ENCODE measurements around the gene ABCA6.
"Not testable (repeated sequence)": the region's sequence is repeated elsewhere in the genome, so short reads cannot be mapped to it uniquely, and the experiment has no call there.

ABCA6 gene

DNA sequence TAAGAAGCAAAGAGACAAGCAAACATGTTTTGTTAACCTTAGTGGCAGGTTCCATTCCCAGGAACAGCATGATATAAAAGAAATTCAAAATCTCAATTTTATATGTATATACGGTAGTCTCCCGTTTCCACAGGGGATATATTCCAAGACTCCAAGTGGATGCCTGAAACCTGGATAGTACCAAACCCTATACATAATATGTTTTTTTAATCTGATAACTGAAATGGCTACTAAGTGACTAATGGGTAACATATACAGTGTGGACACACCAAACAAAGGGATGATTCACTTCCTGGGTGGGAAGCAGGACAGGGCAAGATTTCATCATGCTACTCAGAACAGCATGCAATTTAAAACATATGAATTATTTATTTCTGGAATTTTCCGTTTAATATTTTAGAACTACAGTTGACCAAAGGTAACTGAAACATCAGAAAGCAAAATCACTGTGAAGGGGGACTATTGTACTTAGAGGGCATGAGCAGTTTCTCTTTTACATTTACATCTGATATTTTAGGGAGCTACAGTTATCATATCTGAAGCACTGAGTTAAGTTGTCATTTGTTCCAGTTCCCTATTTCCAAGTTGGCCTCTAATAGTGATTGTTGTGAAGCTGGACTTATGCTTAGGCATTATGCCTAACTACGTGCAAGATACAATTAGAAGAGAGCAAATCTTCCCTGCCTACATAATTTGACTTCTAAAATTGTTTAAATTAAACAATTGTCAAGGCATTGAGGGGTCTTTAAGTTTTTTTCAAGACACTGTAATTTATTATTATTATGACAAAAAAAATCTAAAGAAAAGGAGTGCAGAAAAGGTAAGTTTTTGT is 34.1 kb upstream of the ABCA6 start:
- no peaks in the 10 kb centered on the region for H3K9me3 ChIP-seq (ENCODE audit: low read length)
- no peak overlapping the region for H3K9ac ChIP-seq (ENCODE audit: low read length)
- H4K20me1 ChIP-seq (ENCODE audit: insufficient read depth, low read length) = no peaks in the 10 kb centered on the region
- H3K4me2 ChIP-seq (ENCODE audit: low read length) = no peak overlapping the region
- no peaks in the 10 kb centered on the region for H3K4me1 ChIP-seq (ENCODE audit: insufficient read depth, low read length, severe bottlenecking)
- no peaks in the 10 kb centered on the region for H3F3A ChIP-seq (ENCODE audit: insufficient read depth, low read length)
- no peaks in the 10 kb centered on the region for H3K9me2 ChIP-seq (ENCODE audit: low read depth, low read length)
- TF ChIP-seq, protein P1, sequence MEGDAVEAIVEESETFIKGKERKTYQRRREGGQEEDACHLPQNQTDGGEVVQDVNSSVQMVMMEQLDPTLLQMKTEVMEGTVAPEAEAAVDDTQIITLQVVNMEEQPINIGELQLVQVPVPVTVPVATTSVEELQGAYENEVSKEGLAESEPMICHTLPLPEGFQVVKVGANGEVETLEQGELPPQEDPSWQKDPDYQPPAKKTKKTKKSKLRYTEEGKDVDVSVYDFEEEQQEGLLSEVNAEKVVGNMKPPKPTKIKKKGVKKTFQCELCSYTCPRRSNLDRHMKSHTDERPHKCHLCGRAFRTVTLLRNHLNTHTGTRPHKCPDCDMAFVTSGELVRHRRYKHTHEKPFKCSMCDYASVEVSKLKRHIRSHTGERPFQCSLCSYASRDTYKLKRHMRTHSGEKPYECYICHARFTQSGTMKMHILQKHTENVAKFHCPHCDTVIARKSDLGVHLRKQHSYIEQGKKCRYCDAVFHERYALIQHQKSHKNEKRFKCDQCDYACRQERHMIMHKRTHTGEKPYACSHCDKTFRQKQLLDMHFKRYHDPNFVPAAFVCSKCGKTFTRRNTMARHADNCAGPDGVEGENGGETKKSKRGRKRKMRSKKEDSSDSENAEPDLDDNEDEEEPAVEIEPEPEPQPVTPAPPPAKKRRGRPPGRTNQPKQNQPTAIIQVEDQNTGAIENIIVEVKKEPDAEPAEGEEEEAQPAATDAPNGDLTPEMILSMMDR (IDR thresholded peaks at IDR 0.05; ENCODE audit: low read length) = no peak
- TF ChIP-seq EZH2 (IDR thresholded peaks at IDR 0.05; ENCODE audit: borderline replicate concordance, low read length) = no peak
- H3K79me2 ChIP-seq (ENCODE audit: insufficient read depth, low read length) = no peaks in the 10 kb centered on the region
- no peaks in the 10 kb centered on the region for H3K27me3 ChIP-seq (ENCODE audit: insufficient read depth, low read length)
- no peak overlapping the region for H3K4me3 ChIP-seq (ENCODE audit: low read depth, low read length, poor library complexity, severe bottlenecking)
- H2AFZ ChIP-seq (ENCODE audit: low read length) = no peak overlapping the region
- H3K36me3 ChIP-seq (ENCODE audit: insufficient read depth, low read length) = no peaks in the 10 kb centered on the region
- no peak overlapping the region for H3K27ac ChIP-seq (ENCODE audit: low read depth, low read length, poor library complexity, severe bottlenecking)

DNA sequence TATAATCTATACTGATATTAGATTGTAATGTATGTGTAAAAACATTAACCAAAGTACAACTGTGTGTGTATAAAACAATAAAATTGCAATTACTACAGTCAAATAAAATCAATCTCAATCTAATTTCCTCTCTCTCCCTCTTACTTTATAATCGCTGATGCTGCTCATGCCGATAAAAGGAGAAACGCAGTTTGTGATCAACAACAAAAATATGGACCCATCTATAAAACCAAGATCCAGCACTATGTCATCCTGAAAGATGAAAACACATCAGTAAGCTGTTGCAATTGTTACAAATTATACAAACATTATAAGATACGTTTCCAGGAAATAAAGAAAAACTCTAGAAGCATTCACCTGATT is 33.5 kb upstream of the ABCA6 start:
- Histone ChIP-seq H3K4me3 (ENCODE audit: low read depth, low read length, poor library complexity, severe bottlenecking) (no peak overlapping the region), H3K9me3 (ENCODE audit: low read length) (no peaks in the 10 kb centered on the region), H3K9me2 (ENCODE audit: low read depth, low read length) (no peaks in the 10 kb centered on the region), H2AFZ (ENCODE audit: low read length) (no peak overlapping the region), H3K27me3 (ENCODE audit: insufficient read depth, low read length) (no peaks in the 10 kb centered on the region), H3K27ac (ENCODE audit: low read depth, low read length, poor library complexity, severe bottlenecking) (no peak overlapping the region), H3K9ac (ENCODE audit: low read length) (no peak overlapping the region), H3K4me2 (ENCODE audit: low read length) (no peak overlapping the region), H4K20me1 (ENCODE audit: insufficient read depth, low read length) (no peaks in the 10 kb centered on the region), H3K4me1 (ENCODE audit: insufficient read depth, low read length, severe bottlenecking) (no peaks in the 10 kb centered on the region), H3K36me3 (ENCODE audit: insufficient read depth, low read length) (no peaks in the 10 kb centered on the region), H3F3A (ENCODE audit: insufficient read depth, low read length) (no peaks in the 10 kb centered on the region), H3K79me2 (ENCODE audit: insufficient read depth, low read length) (no peaks in the 10 kb centered on the region)
- TF ChIP-seq, protein P1 (IDR thresholded peaks at IDR 0.05; ENCODE audit: low read length) = no peak
- no peak for TF ChIP-seq EZH2 (IDR thresholded peaks at IDR 0.05; ENCODE audit: borderline replicate concordance, low read length)

DNA sequence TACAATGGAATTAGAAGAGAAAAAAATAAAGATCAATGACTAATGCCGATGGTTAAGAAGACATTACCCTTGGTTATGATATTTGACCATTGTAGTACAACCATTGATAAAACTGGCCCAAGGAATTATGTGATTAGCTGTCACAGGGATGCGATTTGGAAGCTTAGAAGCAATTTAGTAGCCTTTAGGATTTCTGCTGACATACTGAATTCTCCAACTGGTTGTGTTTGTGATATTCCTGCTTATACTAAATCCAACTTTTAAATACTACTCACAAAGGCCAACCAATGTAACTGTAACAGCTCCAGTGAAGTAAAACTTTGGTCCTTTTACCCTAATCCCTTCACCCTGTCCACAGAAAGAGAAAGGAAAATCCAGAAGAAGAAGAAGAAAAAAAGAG is 31.4 kb upstream of the ABCA6 start:
- Histone ChIP-seq H3K4me1 (ENCODE audit: insufficient read depth, low read length, severe bottlenecking) (no peaks in the 10 kb centered on the region), H3K79me2 (ENCODE audit: insufficient read depth, low read length) (no peaks in the 10 kb centered on the region), H3F3A (ENCODE audit: insufficient read depth, low read length) (no peaks in the 10 kb centered on the region), H3K9ac (ENCODE audit: low read length) (no peak overlapping the region), H3K27ac (ENCODE audit: low read depth, low read length, poor library complexity, severe bottlenecking) (no peak overlapping the region), H3K4me2 (ENCODE audit: low read length) (no peak overlapping the region), H3K36me3 (ENCODE audit: insufficient read depth, low read length) (no peaks in the 10 kb centered on the region), H2AFZ (ENCODE audit: low read length) (no peak overlapping the region), H3K9me2 (ENCODE audit: low read depth, low read length) (no peaks in the 10 kb centered on the region), H3K27me3 (ENCODE audit: insufficient read depth, low read length) (no peaks in the 10 kb centered on the region), H3K4me3 (ENCODE audit: low read depth, low read length, poor library complexity, severe bottlenecking) (no peak overlapping the region), H3K9me3 (ENCODE audit: low read length) (no peaks in the 10 kb centered on the region), H4K20me1 (ENCODE audit: insufficient read depth, low read length) (no peaks in the 10 kb centered on the region)
- no peak for TF ChIP-seq EZH2 (IDR thresholded peaks at IDR 0.05; ENCODE audit: borderline replicate concordance, low read length)

DNA sequence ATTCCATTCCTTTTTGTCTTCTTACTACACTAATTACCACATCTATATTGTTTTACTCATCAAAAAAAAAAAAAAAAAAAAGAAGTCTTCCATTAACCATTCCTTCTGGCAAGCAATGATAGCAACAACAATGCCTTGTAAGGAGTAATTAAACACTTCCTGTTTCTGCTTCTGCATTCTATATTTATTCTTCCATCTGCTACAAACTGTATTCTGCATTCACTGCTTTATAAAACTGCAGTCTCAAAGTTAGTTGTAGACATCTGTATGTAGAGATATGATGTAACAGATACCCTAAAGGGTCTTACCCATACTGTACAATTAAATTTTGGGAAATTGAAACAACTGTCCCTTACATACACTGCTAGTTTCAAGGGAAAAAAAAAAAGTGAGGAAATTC is 28.7 kb upstream of the ABCA6 start:
- Histone ChIP-seq H3F3A (ENCODE audit: insufficient read depth, low read length) (no peaks in the 10 kb centered on the region), H3K27ac (ENCODE audit: low read depth, low read length, poor library complexity, severe bottlenecking) (no peak overlapping the region), H3K79me2 (ENCODE audit: insufficient read depth, low read length) (no peaks in the 10 kb centered on the region), H3K4me1 (ENCODE audit: insufficient read depth, low read length, severe bottlenecking) (no peaks in the 10 kb centered on the region), H3K9me3 (ENCODE audit: low read length) (no peaks in the 10 kb centered on the region), H3K36me3 (ENCODE audit: insufficient read depth, low read length) (no peaks in the 10 kb centered on the region), H3K9ac (ENCODE audit: low read length) (no peak overlapping the region), H3K4me2 (ENCODE audit: low read length) (no peak overlapping the region), H3K27me3 (ENCODE audit: insufficient read depth, low read length) (no peaks in the 10 kb centered on the region), H3K4me3 (ENCODE audit: low read depth, low read length, poor library complexity, severe bottlenecking) (no peak overlapping the region), H2AFZ (ENCODE audit: low read length) (no peak overlapping the region), H4K20me1 (ENCODE audit: insufficient read depth, low read length) (no peaks in the 10 kb centered on the region), H3K9me2 (ENCODE audit: low read depth, low read length) (no peaks in the 10 kb centered on the region)
- TF ChIP-seq EZH2 (IDR thresholded peaks at IDR 0.05; ENCODE audit: borderline replicate concordance, low read length) = no peak
- TF ChIP-seq, protein P1 (IDR thresholded peaks at IDR 0.05; ENCODE audit: low read length) = no peak

DNA sequence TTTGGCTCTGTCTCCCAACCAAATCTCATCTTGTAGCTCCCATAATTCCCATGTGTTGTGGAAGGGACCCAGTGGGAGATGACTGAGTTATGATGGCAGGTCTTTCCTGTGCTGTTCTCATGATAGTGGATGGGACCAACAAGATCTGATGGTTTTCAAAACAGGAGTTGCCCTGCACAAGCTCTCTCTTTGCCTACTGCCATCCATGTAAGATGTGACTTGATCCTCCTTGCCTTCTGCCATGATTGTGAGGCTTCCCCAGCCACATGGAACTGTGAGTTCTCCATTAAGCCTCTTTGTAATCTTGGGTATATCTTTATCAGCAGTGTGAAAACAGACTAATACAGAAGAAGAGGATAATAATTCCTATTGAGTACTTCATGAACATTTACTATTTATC is 26.9 kb upstream of the ABCA6 start:
- not testable (repeated sequence) for H3K27ac ChIP-seq (ENCODE audit: low read depth, low read length, poor library complexity, severe bottlenecking); H3K27me3 ChIP-seq (ENCODE audit: insufficient read depth, low read length); H4K20me1 ChIP-seq (ENCODE audit: insufficient read depth, low read length); H3K4me3 ChIP-seq (ENCODE audit: low read depth, low read length, poor library complexity, severe bottlenecking); H3K9ac ChIP-seq (ENCODE audit: low read length); H2AFZ ChIP-seq (ENCODE audit: low read length); H3F3A ChIP-seq (ENCODE audit: insufficient read depth, low read length); H3K79me2 ChIP-seq (ENCODE audit: insufficient read depth, low read length); H3K9me3 ChIP-seq (ENCODE audit: low read length); H3K9me2 ChIP-seq (ENCODE audit: low read depth, low read length); H3K4me2 ChIP-seq (ENCODE audit: low read length); H3K36me3 ChIP-seq (ENCODE audit: insufficient read depth, low read length); H3K4me1 ChIP-seq (ENCODE audit: insufficient read depth, low read length, severe bottlenecking)
